Peyer's patch (tissue), 4 donors: ENCODE data around the gene STK39.

ENCODE experiments used
- CTCF ChIP-seq, 6 experiments: fragments of 450-650 bp in 4 of 6; fragments of 200-600 bp in 2 of 6; sonication (generic) in 1 of 6; IDR thresholded peaks; one replicate each; pipeline ENCODE4 v1.5.1; 2017 to 2019; ENCODE audit warnings: antibody characterized with exemption in 6 of 6, mild to moderate bottlenecking in 3 of 6, moderate library complexity in 1 of 6
- POLR2A ChIP-seq, 2 donors: fragments of 450-650 bp; IDR thresholded peaks; one replicate each; pipeline ENCODE4 v1.5.1; 2017; ENCODE audit warnings: antibody characterized with exemption in 2 of 2, mild to moderate bottlenecking in 2 of 2, moderate library complexity in 2 of 2

- TF ChIP-seq CTCF (IDR thresholded peaks at IDR 0.05): no peak
- TF ChIP-seq POLR2A (IDR thresholded peaks at IDR 0.05): no peak
Observed at GRCh38 chr2:168006498-168006897, 240.9 kb downstream of the STK39 start.
